HUES64 (cell line): Measurements from ENCODE around the gene UBE2L3.

Experiments
- H3K27ac ChIP-seq: 2 replicates; pipeline ENCODE4 v1.7.0; 2013; ENCODE audit warnings: low read depth, low read length, inconsistent platforms
- H3K27me3 ChIP-seq: 2 replicates; pipeline ENCODE4 v1.6.1; 2013; ENCODE audit warnings: mild to moderate bottlenecking, low read length; ENCODE audit not compliant: insufficient read depth
- H3K36me3 ChIP-seq: 2 replicates; pipeline ENCODE4 v1.6.1; 2013; ENCODE audit warnings: mild to moderate bottlenecking, low read length; ENCODE audit not compliant: insufficient read depth
- H3K4me1 ChIP-seq: 2 replicates; pipeline ENCODE4 v1.6.1; 2013; ENCODE audit warnings: mild to moderate bottlenecking, low read length, moderate library complexity; ENCODE audit not compliant: insufficient read depth
- H3K4me3 ChIP-seq: 2 replicates; pipeline ENCODE4 v1.5.1; 2013; ENCODE audit warnings: mild to moderate bottlenecking, low read length, moderate library complexity
- H3K9ac ChIP-seq: 2 replicates; pipeline ENCODE4 v1.6.1; 2013; ENCODE audit warnings: mild to moderate bottlenecking, low read depth, low read length
- H3K9me3 ChIP-seq: 2 replicates; pipeline ENCODE4 v1.6.1; 2013; ENCODE audit warnings: low read depth, low read length; ENCODE audit not compliant: insufficient read depth
- WGBS: fragments of 150-250, 120-280 bp; methylation state at CpG from one replicate; pipeline ENCODE4 v1.1.7; 2013; ENCODE audit warnings: missing lambda C conversion rate; 5-methylcytosine and 5-hydroxymethylcytosine counted together

The UBE2L3 gene

GRCh38 chr22:21624120-21624879 is 56.8 kb downstream of the UBE2L3 start:
- Histone ChIP-seq H3K4me1 (no peaks in the 10 kb centered on the region), H3K27ac (0 out of 2 replicates have a peak overlapping the region, but pooled peaks have one; percentile 28), H3K9me3 (no peaks in the 10 kb centered on the region), H3K4me3 (no peak overlapping the region), H3K27me3 (no peaks in the 10 kb centered on the region), H3K36me3 (peaks cover 32% of the 10 kb centered on the region), H3K9ac (no peak overlapping the region)
- WGBS = 68% methylated on average over 8 of the region's 8 CpGs

GRCh38 chr22:21624880-21625791 is 57.6 kb downstream of the UBE2L3 start:
- Histone ChIP-seq H3K27ac (no peak overlapping the region), H3K9me3 (no peaks in the 10 kb centered on the region), H3K27me3 (no peaks in the 10 kb centered on the region), H3K36me3 (peaks cover 32% of the 10 kb centered on the region), H3K4me1 (no peaks in the 10 kb centered on the region), H3K9ac (no peak overlapping the region), H3K4me3 (no peak overlapping the region)
- 92% methylated on average over 12 of the region's 12 CpGs for WGBS

GRCh38 chr22:21626073-21626734 is 58.7 kb downstream of the UBE2L3 start:
- H3K9me3 ChIP-seq = no peaks in the 10 kb centered on the region
- H3K27ac ChIP-seq = no peak overlapping the region; the same call in 1 of the 2 replicates
- H3K4me1 ChIP-seq = no peaks in the 10 kb centered on the region
- no peaks in the 10 kb centered on the region for H3K27me3 ChIP-seq
- H3K4me3 ChIP-seq = no peak overlapping the region
- no peak overlapping the region for H3K9ac ChIP-seq
- H3K36me3 ChIP-seq = peaks cover 32% of the 10 kb centered on the region
- WGBS = 70% methylated on average over 4 of the region's 4 CpGs

- Histone ChIP-seq H3K4me1 (no peaks in the 10 kb centered on the region), H3K9me3 (no peaks in the 10 kb centered on the region), H3K27me3 (no peaks in the 10 kb centered on the region), H3K4me3 (no peak overlapping the region), H3K36me3 (peaks cover 31% of the 10 kb centered on the region), H3K9ac (no peak overlapping the region), H3K27ac (no peak overlapping the region; the same call in 1 of the 2 replicates)
- WGBS = 91% methylated on average over 11 of the region's 11 CpGs
Measured at GRCh38 chr22:21626735-21627469, 59.4 kb downstream of the UBE2L3 start.

- Histone ChIP-seq H3K4me1 (no peaks in the 10 kb centered on the region), H3K27ac (no peak overlapping the region), H3K36me3 (peaks cover 16% of the 10 kb centered on the region), H3K4me3 (peak overlapping the region; percentile 80), H3K27me3 (no peaks in the 10 kb centered on the region), H3K9ac (peak overlapping the region; percentile 92; the same call in 1 of the 2 replicates), H3K9me3 (no peaks in the 10 kb centered on the region)
- WGBS = 94% methylated on average over 74 of the region's 74 CpGs
Measured at GRCh38 chr22:21628386-21629254, 61.1 kb downstream of the UBE2L3 start.

GRCh38 chr22:21629255-21630149 is 62.0 kb downstream of the UBE2L3 start, which contains the start of gene YDJC:
Gene YDJC, minus strand, starts transcription at chr22:21630022. Its CDS starts 8 bp downstream, at chr22:21630014.
- H3K9me3 ChIP-seq = no peaks in the 10 kb centered on the region
- WGBS = 1% methylated on average over 93 of the region's 93 CpGs
- H3K9ac ChIP-seq = peak within 1 kb of the TSS; percentile 92
- H3K27me3 ChIP-seq = no peaks in the 10 kb centered on the region
- peak within 1 kb of the TSS; percentile 76 for H3K27ac ChIP-seq
- H3K4me3 ChIP-seq = peak within 1 kb of the TSS; percentile 80
- H3K36me3 ChIP-seq = peaks cover 16% of the 10 kb centered on the region
- no peaks in the 10 kb centered on the region for H3K4me1 ChIP-seq

GRCh38 chr22:21631025-21631424 is 63.5 kb downstream of the UBE2L3 start:
- H3K4me3 ChIP-seq = no peak overlapping the region
- H3K4me1 ChIP-seq = no peaks in the 10 kb centered on the region
- no peak overlapping the region for H3K27ac ChIP-seq
- no peak overlapping the region for H3K9ac ChIP-seq
- WGBS = 87% methylated on average over 4 of the region's 4 CpGs
- H3K27me3 ChIP-seq = no peaks in the 10 kb centered on the region
- H3K9me3 ChIP-seq = no peaks in the 10 kb centered on the region
- peaks cover 16% of the 10 kb centered on the region for H3K36me3 ChIP-seq

GRCh38 chr22:21632237-21632895 is 64.9 kb downstream of the UBE2L3 start, which contains the start of gene CCDC116:
Gene CCDC116, plus strand, starts transcription at chr22:21632760. Its CDS starts 422 bp downstream, at chr22:21633182.
- Histone ChIP-seq H3K9ac (no peak within 1 kb of the TSS), H3K27me3 (no peaks in the 10 kb centered on the region), H3K4me1 (no peaks in the 10 kb centered on the region), H3K9me3 (no peaks in the 10 kb centered on the region), H3K4me3 (no peak within 1 kb of the TSS), H3K36me3 (peaks cover 11% of the 10 kb centered on the region), H3K27ac (no peak within 1 kb of the TSS)
- WGBS = 88% methylated on average over 27 of the region's 27 CpGs

- H3K4me1 ChIP-seq = no peaks in the 10 kb centered on the region
- no peaks in the 10 kb centered on the region for H3K27me3 ChIP-seq
- H3K9me3 ChIP-seq = no peaks in the 10 kb centered on the region
- peaks cover 6% of the 10 kb centered on the region for H3K36me3 ChIP-seq
- H3K9ac ChIP-seq = no peak overlapping the region
- H3K4me3 ChIP-seq = no peak overlapping the region
- 95% methylated on average over 18 of the region's 18 CpGs for WGBS
- no peak overlapping the region for H3K27ac ChIP-seq
Measured at GRCh38 chr22:21632931-21633330, 65.4 kb downstream of the UBE2L3 start.
